ENCODE measurements around the gene NAP1L4. TPM values are rescaled to one million over a fixed set of nuclear protein-coding genes. Genes with fewer than 3 reads are reported as not detected.

The NAP1L4 gene
- polyA plus RNA-seq, 1 donor from 2014 or later = 199 TPM

- Histone ChIP-seq H3K9me3 (ENCODE audit: low read length) (no peaks in the 10 kb centered on the region), H4K20me1 (ENCODE audit: insufficient read depth) (no peaks in the 10 kb centered on the region), H3K9ac (ENCODE audit: low read length) (no peak overlapping the region), H3K36me3 (ENCODE audit: insufficient read depth, low read length) (no peaks in the 10 kb centered on the region), H3F3A (ENCODE audit: insufficient read depth, low read length, poor library complexity, severe bottlenecking) (no peaks in the 10 kb centered on the region), H2AFZ (ENCODE audit: low read depth, low read length) (no peak overlapping the region), H3K27ac (ENCODE audit: low read length) (no peak overlapping the region), H3K27me3 (ENCODE audit: insufficient read depth, low read depth, low read length) (peaks cover 51% of the 10 kb centered on the region), H3K79me2 (replicated peaks; ENCODE audit: insufficient read depth, low read length) (no peaks in the 10 kb centered on the region), H3K4me3 (ENCODE audit: low read length) (no peak overlapping the region), H3K9me2 (ENCODE audit: insufficient read depth, low read length) (no peaks in the 10 kb centered on the region), H3K4me2 (ENCODE audit: low read length) (no peak overlapping the region)
- TF ChIP-seq REST (IDR thresholded peaks at IDR 0.05; ENCODE audit: borderline replicate concordance) (no peak), SMC3 (conservative IDR thresholded peaks at IDR 0.05; ENCODE audit: poor library complexity) (no peak), RAD21 (conservative IDR thresholded peaks at IDR 0.05) (no peak), POLR2AphosphoS5 (IDR thresholded peaks at IDR 0.05) (no peak), CTCF (IDR thresholded peaks at IDR 0.05; ENCODE audit: poor library complexity, severe bottlenecking) (no peak), EZH2 (IDR thresholded peaks at IDR 0.05; ENCODE audit: borderline replicate concordance, insufficient read depth, low read length, poor library complexity, severe bottlenecking) (no peak), TAF1 (IDR thresholded peaks at IDR 0.05; ENCODE audit: low read depth) (no peak), MXI1 (conservative IDR thresholded peaks at IDR 0.05; ENCODE audit: poor library complexity, severe bottlenecking) (no peak), EP300 (conservative IDR thresholded peaks at IDR 0.05; ENCODE audit: poor library complexity, severe bottlenecking) (no peak)
Observed at GRCh38 chr11:2931771-2932738, 60.1 kb downstream of the NAP1L4 start.

GRCh38 chr11:2931420-2931746 lies 60.7 kb downstream of the NAP1L4 start:
- Histone ChIP-seq H3K9me3 (ENCODE audit: low read length) (no peaks in the 10 kb centered on the region), H3F3A (ENCODE audit: insufficient read depth, low read length, poor library complexity, severe bottlenecking) (no peaks in the 10 kb centered on the region), H3K4me3 (ENCODE audit: low read length) (no peak overlapping the region), H3K36me3 (ENCODE audit: insufficient read depth, low read length) (no peaks in the 10 kb centered on the region), H3K4me2 (ENCODE audit: low read length) (no peak overlapping the region), H3K9me2 (ENCODE audit: insufficient read depth, low read length) (no peaks in the 10 kb centered on the region), H4K20me1 (ENCODE audit: insufficient read depth) (no peaks in the 10 kb centered on the region), H3K79me2 (replicated peaks; ENCODE audit: insufficient read depth, low read length) (no peaks in the 10 kb centered on the region), H3K27me3 (ENCODE audit: insufficient read depth, low read depth, low read length) (peaks cover 54% of the 10 kb centered on the region), H2AFZ (ENCODE audit: low read depth, low read length) (no peak overlapping the region), H3K9ac (ENCODE audit: low read length) (no peak overlapping the region), H3K27ac (ENCODE audit: low read length) (no peak overlapping the region)
- TF ChIP-seq REST (IDR thresholded peaks at IDR 0.05; ENCODE audit: borderline replicate concordance) (no peak), RAD21 (conservative IDR thresholded peaks at IDR 0.05) (no peak), CTCF (IDR thresholded peaks at IDR 0.05; ENCODE audit: poor library complexity, severe bottlenecking) (no peak), EP300 (conservative IDR thresholded peaks at IDR 0.05; ENCODE audit: poor library complexity, severe bottlenecking) (no peak), POLR2AphosphoS5 (IDR thresholded peaks at IDR 0.05) (no peak), TAF1 (IDR thresholded peaks at IDR 0.05; ENCODE audit: low read depth) (no peak), MXI1 (conservative IDR thresholded peaks at IDR 0.05; ENCODE audit: poor library complexity, severe bottlenecking) (no peak), SMC3 (conservative IDR thresholded peaks at IDR 0.05; ENCODE audit: poor library complexity) (no peak), EZH2 (IDR thresholded peaks at IDR 0.05; ENCODE audit: borderline replicate concordance, insufficient read depth, low read length, poor library complexity, severe bottlenecking) (no peak)

Measured in neural cell (in vitro differentiated cells).